ENCODE measurements around the gene MPDZ.

Gene MPDZ

DNA sequence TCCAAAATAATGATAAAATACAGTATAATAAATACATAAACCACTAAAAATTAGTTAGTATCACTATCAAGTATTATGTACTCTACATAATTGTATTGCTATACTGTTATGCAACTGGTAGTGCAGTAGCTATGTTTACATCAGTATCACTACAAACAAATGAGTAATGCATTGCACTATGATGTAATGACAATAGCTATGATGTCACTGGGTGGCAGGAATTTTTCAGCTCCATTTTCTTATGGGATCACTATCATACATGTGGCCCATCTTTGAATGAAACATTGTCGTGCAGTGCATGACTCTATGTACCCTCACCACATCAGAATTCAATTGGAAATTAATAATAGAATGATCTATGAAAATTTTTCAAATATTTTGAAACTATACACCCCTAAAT, 201.3 kb downstream of the MPDZ start:
- TF ChIP-seq, protein P1, sequence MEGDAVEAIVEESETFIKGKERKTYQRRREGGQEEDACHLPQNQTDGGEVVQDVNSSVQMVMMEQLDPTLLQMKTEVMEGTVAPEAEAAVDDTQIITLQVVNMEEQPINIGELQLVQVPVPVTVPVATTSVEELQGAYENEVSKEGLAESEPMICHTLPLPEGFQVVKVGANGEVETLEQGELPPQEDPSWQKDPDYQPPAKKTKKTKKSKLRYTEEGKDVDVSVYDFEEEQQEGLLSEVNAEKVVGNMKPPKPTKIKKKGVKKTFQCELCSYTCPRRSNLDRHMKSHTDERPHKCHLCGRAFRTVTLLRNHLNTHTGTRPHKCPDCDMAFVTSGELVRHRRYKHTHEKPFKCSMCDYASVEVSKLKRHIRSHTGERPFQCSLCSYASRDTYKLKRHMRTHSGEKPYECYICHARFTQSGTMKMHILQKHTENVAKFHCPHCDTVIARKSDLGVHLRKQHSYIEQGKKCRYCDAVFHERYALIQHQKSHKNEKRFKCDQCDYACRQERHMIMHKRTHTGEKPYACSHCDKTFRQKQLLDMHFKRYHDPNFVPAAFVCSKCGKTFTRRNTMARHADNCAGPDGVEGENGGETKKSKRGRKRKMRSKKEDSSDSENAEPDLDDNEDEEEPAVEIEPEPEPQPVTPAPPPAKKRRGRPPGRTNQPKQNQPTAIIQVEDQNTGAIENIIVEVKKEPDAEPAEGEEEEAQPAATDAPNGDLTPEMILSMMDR (conservative IDR thresholded peaks at IDR 0.05; ENCODE audit: control insufficient read depth, insufficient read depth, low read depth, low read length): no peak
- peak; percentile 17 for DNase-seq (ENCODE audit: low read depth)
- H3K4me3 ChIP-seq (ENCODE audit: control insufficient read depth, low read depth, low read length): no peak overlapping the region

DNA sequence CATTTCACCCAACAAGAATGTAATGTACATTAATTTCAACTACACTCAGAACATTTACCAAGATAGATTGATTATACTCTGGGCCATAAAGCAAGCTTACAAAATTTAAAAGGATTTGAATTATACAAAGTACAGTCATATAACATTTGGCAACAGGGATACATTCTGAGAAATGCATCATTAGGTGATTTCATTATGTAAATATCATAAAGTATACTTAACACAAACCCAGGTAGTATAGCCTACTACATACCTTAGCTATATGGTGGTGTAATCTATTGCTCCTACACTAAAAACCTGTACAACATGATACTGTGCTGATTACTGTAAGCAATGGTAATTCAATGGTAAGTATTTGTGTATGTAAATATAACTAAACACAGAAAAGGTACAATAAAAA, 202.9 kb downstream of the MPDZ start:
- TF ChIP-seq, protein P1 (conservative IDR thresholded peaks at IDR 0.05; ENCODE audit: control insufficient read depth, insufficient read depth, low read depth, low read length): no peak
- no peak for DNase-seq (ENCODE audit: low read depth)
- no peak overlapping the region for H3K4me3 ChIP-seq (ENCODE audit: control insufficient read depth, low read depth, low read length)

DNA sequence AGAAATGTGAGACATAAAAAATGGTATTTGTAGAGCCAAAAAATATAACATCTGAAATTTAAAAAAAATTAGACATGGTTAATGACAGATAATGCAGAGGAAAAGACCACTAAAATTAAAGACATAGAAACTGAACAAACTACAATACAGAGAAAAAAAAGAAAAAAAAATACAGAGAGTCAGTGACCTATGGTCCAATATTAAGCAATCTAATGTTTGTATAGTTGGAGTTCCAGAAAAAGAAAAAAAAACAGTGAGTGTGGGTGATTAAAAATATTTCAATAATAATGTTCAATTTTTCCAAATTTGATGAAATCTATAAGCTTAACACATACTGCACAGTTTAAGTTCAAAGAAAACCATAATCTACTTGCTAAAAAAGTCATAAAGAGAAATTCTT, 207.6 kb downstream of the MPDZ start:
- H3K4me3 ChIP-seq (ENCODE audit: control insufficient read depth, low read depth, low read length): no peak overlapping the region
- TF ChIP-seq, protein P1 (conservative IDR thresholded peaks at IDR 0.05; ENCODE audit: control insufficient read depth, insufficient read depth, low read depth, low read length): no peak
- no peak for DNase-seq (ENCODE audit: low read depth)

DNA sequence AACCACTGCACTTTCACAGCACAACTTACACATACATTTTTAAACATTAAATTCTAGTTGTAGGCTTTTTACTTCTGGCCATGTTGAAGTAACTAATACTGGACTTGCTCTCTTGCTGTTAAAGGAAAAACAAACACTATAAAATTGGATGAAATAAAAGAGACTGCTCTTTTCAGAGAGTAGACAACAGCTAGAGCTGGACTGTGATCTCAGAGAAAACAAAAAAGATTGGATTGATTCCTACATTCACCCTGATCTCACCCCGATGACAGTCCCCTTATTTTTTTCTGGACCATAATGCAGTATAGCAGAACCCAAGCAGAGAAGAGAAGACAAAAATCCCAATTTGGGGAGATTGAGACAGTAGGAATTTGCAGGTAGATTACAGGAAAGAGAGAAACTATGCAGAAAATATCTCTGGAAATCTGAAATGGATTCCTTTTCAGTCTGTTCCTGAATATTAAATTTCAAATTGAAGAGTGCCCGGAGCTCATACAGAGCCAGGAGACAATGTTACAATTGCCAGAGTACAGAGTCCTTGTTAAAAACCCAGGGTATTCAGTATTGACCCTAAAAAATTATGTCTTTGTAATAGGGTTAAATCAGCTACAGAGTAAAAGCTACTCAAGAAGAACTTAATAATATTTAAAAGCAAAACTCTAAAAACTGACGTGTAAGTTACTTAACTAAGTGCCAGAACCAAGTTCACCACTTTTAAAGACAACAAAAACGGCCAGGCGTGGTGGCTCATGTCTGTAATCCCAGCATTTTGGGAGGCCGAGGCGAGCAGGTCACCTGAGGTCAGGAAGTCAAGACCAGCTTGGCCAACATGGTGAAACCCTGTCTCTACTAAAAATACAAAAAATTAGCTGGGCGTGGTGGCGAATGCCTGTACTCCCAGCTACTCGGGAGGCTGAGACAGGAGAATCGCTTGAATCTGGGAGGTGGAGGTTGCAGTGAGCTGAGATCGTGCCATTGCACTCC, 208.6 kb downstream of the MPDZ start:
- TF ChIP-seq, protein P1 (conservative IDR thresholded peaks at IDR 0.05; ENCODE audit: control insufficient read depth, insufficient read depth, low read depth, low read length): no peak
- DNase-seq (ENCODE audit: low read depth): no peak
- no peak overlapping the region for H3K4me3 ChIP-seq (ENCODE audit: control insufficient read depth, low read depth, low read length)

DNA sequence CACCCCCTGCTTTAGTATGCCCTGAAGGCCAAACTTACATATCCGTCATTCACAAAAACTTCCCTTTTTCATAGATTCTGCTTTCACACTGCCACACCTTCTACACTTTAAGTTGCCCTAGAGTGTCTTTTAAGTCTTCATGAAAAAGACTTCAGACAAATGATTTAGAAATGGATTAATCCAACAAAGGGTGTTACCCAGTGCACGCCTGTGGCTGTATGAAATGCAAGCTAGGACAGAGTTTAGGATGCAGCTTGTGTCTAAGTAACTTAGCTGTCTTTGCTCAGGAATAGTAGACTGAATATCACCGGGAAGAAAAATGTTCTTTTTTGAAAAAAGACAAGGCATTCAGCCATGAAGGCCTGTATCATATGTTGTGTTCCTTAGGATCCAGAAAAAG, 210.0 kb downstream of the MPDZ start:
- TF ChIP-seq, protein P1 (conservative IDR thresholded peaks at IDR 0.05; ENCODE audit: control insufficient read depth, insufficient read depth, low read depth, low read length): no peak
- no peak overlapping the region for H3K4me3 ChIP-seq (ENCODE audit: control insufficient read depth, low read depth, low read length)
- no peak for DNase-seq (ENCODE audit: low read depth)

DNA sequence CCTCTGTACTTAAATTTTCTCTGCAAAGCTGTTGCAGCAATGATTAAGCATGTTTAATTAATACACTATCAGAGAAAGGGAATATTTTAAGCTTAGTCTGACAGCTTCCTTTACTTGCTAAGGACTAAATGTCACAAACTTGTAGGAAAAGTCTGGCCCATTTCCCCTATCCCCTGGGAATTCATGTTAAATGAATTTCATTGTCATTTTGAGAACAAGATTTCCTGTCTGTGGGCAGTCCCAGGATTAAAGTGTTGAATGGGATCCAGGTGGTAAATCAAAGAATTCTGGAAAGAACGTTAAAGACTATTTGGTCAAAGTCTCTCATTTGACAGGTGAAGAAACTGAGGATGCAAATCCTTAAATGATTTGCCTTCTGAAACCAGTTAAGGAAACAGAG, 214.8 kb downstream of the MPDZ start:
- DNase-seq (ENCODE audit: low read depth): no peak
- TF ChIP-seq, protein P1 (conservative IDR thresholded peaks at IDR 0.05; ENCODE audit: control insufficient read depth, insufficient read depth, low read depth, low read length): no peak
- no peak overlapping the region for H3K4me3 ChIP-seq (ENCODE audit: control insufficient read depth, low read depth, low read length)
